HCEC 1CT (cell line): ENCODE results near the gene ASTN2.

Experiments
- DNase-seq: peaks from one replicate; pipeline ENCODE4 v3.0.0-alpha.2; 2017

The ASTN2 gene

GRCh38 chr9:116423149-116423548 lies 991.7 kb downstream of the ASTN2 start:
- no peak for DNase-seq

- DNase-seq: no peak
Measured at GRCh38 chr9:116422119-116422979, 992.5 kb downstream of the ASTN2 start.

DNA sequence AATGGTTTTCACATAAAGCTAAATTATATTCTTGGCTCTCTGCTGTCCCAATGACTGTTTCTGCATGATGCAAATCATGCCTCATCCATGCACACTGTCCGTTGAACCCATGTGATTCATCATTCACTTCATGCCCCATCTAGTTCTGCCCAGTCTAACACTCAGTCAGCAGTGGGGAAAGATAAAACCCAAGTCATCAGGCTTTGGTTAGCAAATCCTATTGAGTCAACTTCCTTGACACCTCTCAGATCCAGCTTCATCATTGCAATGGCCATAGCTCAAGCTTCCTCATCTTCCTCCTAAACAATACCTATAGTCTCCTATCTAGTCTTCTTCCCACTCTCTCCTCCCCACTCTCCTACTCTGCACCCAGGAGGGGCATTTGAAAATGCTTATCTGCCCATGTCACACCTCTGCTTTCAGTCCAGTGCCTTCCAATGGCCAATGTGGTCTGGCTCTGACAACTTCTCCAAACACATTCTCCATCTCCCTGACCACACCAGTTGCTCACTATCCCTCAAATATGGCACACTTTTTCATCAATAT lies 993.8 kb downstream of the ASTN2 start:
- peak; percentile 43 for DNase-seq

GRCh38 chr9:116419181-116419580 lies 995.7 kb downstream of the ASTN2 start:
- DNase-seq: no peak

DNA sequence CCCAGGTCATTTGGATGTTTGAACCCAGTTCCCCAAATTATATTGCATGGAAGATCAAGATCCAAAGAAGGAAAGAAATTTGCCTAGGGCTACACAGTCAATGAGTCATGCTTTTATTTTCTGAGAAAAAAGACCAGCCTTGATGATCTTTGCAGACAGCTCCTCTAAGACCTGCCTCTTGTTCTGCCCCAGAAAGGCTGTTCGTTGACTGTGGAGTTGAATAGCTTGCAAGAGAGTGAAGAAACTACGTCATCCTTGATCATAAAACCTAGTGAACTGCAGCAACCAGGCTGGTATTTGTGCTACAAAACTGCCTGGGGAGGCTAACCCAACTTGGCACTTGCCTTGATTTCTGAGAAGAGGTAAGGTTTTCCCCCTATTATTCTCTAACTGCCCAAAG lies 997.4 kb downstream of the ASTN2 start:
- no peak for DNase-seq

- DNase-seq: no peak
Measured at GRCh38 chr9:116416421-116416820, 998.4 kb downstream of the ASTN2 start.

GRCh38 chr9:116414374-116414773 lies 1000.5 kb downstream of the ASTN2 start:
- DNase-seq: no peak

DNA sequence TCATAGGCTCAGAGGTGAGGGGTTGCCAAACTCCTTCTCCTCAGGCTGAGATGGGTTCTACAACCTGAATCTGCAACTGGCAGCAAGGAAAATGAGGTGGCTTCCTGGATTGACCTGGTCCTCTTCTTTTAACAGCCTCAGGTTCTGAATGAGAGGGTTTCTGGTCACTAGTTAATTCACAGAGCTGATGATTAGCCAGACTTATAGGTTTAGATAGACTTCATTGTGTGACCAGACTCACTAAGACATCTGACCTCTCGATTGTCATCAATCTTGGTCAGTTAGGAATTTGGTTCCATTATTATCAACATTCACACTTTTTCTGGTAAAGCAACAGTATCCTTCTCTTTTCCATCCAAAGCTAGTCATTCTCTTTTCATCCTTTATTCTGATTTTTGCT lies 1003.4 kb downstream of the ASTN2 start:
- DNase-seq: no peak

GRCh38 chr9:116409638-116410037 lies 1005.2 kb downstream of the ASTN2 start:
- DNase-seq: no peak

DNA sequence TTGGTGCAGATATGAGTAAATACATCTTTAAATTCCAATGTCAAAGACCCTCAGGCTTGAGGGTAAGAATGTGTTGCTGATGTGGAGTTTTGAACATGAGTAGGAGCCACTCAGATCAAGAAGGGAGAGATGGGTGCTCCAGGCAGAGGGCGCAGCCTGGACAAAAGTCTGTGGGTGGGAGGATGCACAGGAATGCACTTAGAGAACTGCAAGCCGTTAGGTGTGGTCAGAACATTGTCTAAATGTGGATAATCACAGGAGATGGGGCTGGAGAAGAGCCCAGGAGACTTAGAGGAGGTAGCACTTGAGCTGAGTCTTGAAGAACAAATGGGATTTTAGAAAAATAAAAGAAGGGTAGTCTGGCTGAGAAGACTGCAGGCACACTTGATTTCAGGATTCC lies 1005.7 kb downstream of the ASTN2 start:
- DNase-seq: no peak

DNA sequence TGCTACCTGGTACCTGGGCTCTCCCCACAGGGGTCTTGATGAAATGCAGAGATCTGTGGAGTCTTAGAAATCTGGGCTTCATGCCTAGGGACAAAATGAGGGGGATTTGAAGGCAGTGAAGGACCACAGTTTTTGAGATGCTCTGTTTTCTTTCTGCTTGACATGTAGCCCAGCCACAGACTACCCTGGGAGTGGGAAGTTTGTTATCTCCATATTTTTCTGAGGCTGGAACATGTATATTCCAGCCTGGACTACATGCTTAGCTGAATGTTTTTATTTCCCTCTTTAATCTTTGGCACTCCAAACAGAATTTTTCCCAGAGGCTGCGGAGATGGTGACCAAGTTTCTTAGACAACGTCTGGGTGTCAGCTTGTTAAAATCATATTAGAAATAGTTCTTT lies 1008.4 kb downstream of the ASTN2 start:
- no peak for DNase-seq

DNA sequence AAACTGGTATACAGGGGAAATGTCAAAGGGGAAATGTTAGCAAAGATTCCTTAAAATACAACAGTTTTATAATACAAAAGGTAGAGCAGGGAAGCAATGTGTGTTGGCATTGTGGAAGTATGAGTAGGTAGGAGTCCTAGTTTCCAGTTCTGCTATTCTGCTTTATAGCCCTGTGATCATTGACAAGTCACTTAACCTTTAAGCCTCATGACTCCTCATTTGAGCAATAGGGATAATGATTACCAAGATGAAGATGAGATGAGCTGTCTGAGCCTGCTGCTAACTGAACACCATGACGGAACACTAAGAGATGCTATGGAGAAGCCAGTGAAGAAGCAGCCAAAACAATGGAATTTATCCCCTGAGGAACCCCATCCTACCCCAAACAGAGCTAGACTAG lies 1009.5 kb downstream of the ASTN2 start:
- DNase-seq: no peak

GRCh38 chr9:116404228-116404627 lies 1010.6 kb downstream of the ASTN2 start:
- DNase-seq: no peak

DNA sequence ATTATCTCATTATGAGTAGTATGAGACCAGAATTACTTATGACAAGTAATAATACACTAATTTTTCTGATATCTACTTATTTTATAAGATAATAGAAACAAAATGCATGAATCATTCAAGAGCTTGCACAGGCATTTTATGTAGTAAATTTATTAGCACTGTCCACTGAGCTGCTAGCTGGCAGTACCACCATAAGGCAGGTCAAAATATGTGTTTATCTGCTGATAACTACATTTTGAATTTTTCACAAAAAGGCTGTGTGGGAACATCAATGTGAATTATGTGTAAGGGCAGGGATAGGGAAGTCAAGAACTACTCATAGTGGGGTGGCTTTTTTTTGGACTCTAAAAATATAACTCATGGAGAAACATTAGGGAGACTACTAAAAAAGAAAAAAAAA lies 1011.7 kb downstream of the ASTN2 start:
- no peak for DNase-seq

GRCh38 chr9:116395699-116396037 lies 1019.2 kb downstream of the ASTN2 start:
- no peak for DNase-seq

- no peak for DNase-seq
Measured at GRCh38 chr9:116394894-116395698, 1019.8 kb downstream of the ASTN2 start.

- DNase-seq: no peak
Measured at GRCh38 chr9:116394070-116394469, 1020.8 kb downstream of the ASTN2 start.

- DNase-seq: no peak
Measured at GRCh38 chr9:116393198-116393597, 1021.7 kb downstream of the ASTN2 start.

DNA sequence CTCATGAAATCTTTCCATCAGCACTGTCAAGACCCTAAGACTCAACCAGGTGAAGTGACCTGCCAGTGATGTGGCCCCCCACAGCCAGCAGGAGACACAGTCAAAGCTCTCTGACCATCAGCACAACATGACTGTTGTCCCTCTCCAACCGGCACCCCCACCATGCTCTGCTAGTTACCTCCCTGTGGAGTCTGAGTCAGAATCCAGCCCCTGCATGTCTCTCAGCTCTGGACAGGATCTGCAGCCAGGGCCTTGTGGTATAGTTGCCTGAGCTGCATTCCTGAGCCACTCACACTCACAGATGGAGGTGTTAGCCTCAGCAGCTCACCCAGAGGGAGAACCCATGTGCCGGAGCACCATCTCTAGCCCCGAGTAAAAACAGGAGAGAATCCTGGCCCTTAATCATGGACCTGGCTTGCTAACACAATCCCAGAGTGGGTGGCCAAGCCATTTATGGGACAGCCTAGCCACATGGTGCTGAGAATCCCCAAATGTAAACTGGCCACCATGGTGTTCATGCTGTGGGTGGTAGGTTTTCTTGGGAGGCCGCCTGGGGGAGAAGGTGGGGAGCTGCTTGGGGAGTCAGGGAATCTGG lies 1023.5 kb downstream of the ASTN2 start:
- peak; percentile 27 for DNase-seq

GRCh38 chr9:116390303-116391228 lies 1024.3 kb downstream of the ASTN2 start:
- DNase-seq: no peak

DNA sequence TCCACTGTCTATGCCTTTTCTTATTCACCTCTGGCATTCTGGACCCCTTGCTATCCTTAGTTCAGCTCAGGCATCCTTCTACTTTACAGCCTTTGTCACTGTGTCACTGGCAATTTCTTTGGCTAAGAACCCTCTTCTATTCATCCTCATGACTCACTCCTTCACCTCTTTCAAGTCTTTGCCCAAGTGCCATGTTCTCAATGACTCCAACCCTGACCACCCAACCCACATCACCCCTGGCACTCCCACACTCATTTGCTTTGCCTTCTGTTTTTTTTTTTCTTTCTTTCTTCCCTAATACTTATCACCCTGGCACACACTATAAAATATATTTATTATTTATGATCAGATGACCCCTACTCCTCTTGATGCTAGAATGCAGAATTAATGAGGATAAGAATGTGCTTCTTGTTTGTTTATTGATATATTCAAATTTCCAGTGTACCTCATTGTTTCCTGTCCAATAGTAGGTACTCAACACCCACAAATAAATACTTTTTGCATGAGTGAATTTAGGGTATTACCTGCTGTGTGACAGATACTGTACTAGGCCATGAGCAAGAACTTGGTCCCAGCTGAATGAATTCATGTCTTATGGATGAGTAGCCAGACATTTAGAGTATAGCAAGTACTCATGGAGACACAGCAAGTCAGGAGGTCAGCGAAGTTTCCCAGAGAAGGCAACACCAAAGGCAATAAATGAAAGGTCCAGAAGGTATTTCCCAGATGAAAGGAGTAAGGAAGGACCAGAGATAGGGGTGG lies 1025.1 kb downstream of the ASTN2 start:
- DNase-seq: no peak
